B cell (primary cell): ENCODE measurements around the gene AOPEP. TPM values are rescaled to one million over a fixed set of nuclear protein-coding genes. Genes with fewer than 3 reads are reported as not detected.
A peak's percentile ranks its signal among the peaks of the same experiment; 100 is the strongest.

Experiments used
- ATAC-seq: fragments of 200-7000 bp; cut with Tn5 transposase; one replicate; pipeline ENCODE4 v1.10.0; 2021; ENCODE audit warnings: low read depth, mild to moderate bottlenecking, moderate number of reproducible peaks, moderate library complexity
- CTCF ChIA-PET: fragments of 350-600 bp; sonication (Branson Sonifier 250); formaldehyde crosslinking; loops from one replicate; lab custom pipeline; 2021; ENCODE audit warnings: antibody characterized with exemption, inconsistent platforms; lab: Charles Lee
- POLR2A ChIA-PET: fragments of 350-600 bp; sonication (Branson Sonifier 250); formaldehyde crosslinking; loops from one replicate; lab custom pipeline; 2021; ENCODE audit warnings: antibody characterized with exemption; lab: Charles Lee
- DNase-seq: peaks from one replicate; pipeline ENCODE4 v3.0.0; 2013
- H2AFZ ChIP-seq: 2 replicates; pipeline ENCODE4 v1.6.1; 2012; ENCODE audit warnings: mild to moderate bottlenecking, low read depth, low read length; ENCODE audit not compliant: insufficient read depth, poor library complexity, severe bottlenecking
- H3K27ac ChIP-seq, 2 donors: 1 replicate in 1 of 2; 2 replicates in 1 of 2; pipeline ENCODE4 v1.5.1; 2012 to 2013; ENCODE audit warnings: low read length in 2 of 2, mild to moderate bottlenecking in 2 of 2, moderate library complexity in 1 of 2
- H3K27me3 ChIP-seq, 4 experiments: fragments of 200-600 bp in 1 of 4; sonication (generic) in 1 of 4; replicated peaks in 1 of 4; 1 replicate in 2 of 4; 2 replicates in 2 of 4; pipeline versions ENCODE4 v1.6.1 to v1.7.0; 2013 to 2016; ENCODE audit warnings: low read length in 3 of 4, mild to moderate bottlenecking in 2 of 4, mixed read lengths in 1 of 4, moderate library complexity in 1 of 4; ENCODE audit not compliant: insufficient read depth in 4 of 4, control insufficient read depth in 3 of 4; ENCODE audit errors: control extremely low read depth in 1 of 4
- H3K36me3 ChIP-seq, 2 experiments: replicated peaks in 1 of 2; 1 replicate in 1 of 2; 2 replicates in 1 of 2; pipeline versions ENCODE4 v1.6.1 to v1.7.1; 2013; ENCODE audit warnings: low read length in 1 of 2; ENCODE audit not compliant: insufficient read depth in 2 of 2, control insufficient read depth in 1 of 2; ENCODE audit errors: control extremely low read depth in 1 of 2, extremely low read depth in 1 of 2
- H3K4me1 ChIP-seq, 2 donors: fragments of 200-600 bp in 1 of 2; sonication (generic) in 1 of 2; 1 replicate in 1 of 2; 2 replicates in 1 of 2; pipeline versions ENCODE4 v1.5.1 to v1.6.1; 2013 to 2017; ENCODE audit warnings: low read length in 2 of 2; ENCODE audit not compliant: control insufficient read depth in 2 of 2, insufficient read depth in 2 of 2
- H3K4me2 ChIP-seq: replicated peaks from 2 replicates; pipeline ENCODE3; 2012; ENCODE audit warnings: mild to moderate bottlenecking, low read depth, low read length; ENCODE audit not compliant: poor library complexity, severe bottlenecking
- H3K4me3 ChIP-seq, 5 experiments: fragments of 200-600 bp in 1 of 5; sonication (generic) in 1 of 5; 1 replicate in 3 of 5; 2 replicates in 2 of 5; pipeline versions ENCODE4 v1.5.1 to v1.7.0; 2011 to 2016; ENCODE audit warnings: low read length in 4 of 5, mild to moderate bottlenecking in 4 of 5, low read depth in 2 of 5, control low read depth in 1 of 5, moderate library complexity in 1 of 5; ENCODE audit not compliant: insufficient read depth in 1 of 5; ENCODE audit errors: control extremely low read depth in 1 of 5, extremely low read depth in 1 of 5
- H3K79me2 ChIP-seq: fragments of 200-600 bp; sonication (generic); one replicate; pipeline ENCODE4 v1.6.0; 2016; ENCODE audit warnings: low read length; ENCODE audit not compliant: control insufficient read depth, insufficient read depth
- H3K9ac ChIP-seq: fragments of 200-600 bp; sonication (generic); 2 replicates; pipeline ENCODE4 v1.6.1; 2017; ENCODE audit warnings: mild to moderate bottlenecking, low read length, moderate library complexity
- H3K9me3 ChIP-seq, 3 donors: one replicate each; pipeline versions ENCODE4 v1.6.1 to v1.7.1; 2013; ENCODE audit warnings: low read length in 2 of 3; ENCODE audit not compliant: control insufficient read depth in 2 of 3, insufficient read depth in 1 of 3; ENCODE audit errors: control extremely low read depth in 1 of 3
- H4K20me1 ChIP-seq: 2 replicates; pipeline ENCODE4 v1.6.0; 2012; ENCODE audit warnings: mild to moderate bottlenecking, low read length; ENCODE audit not compliant: insufficient read depth, control insufficient read depth, poor library complexity, severe bottlenecking
- H3K27ac Mint-ChIP-seq: one replicate; pipeline ENCODE4 v1.8.0; 2021; ENCODE audit warnings: mixed read lengths
- H3K27me3 Mint-ChIP-seq: one replicate; pipeline ENCODE4 v1.8.0; 2021; ENCODE audit warnings: mixed read lengths
- H3K4me1 Mint-ChIP-seq: one replicate; pipeline ENCODE4 v1.8.0; 2021; ENCODE audit warnings: mixed read lengths
- H3K4me3 Mint-ChIP-seq: one replicate; pipeline ENCODE4 v1.8.0; 2021; ENCODE audit warnings: mixed read lengths
- H3K9me3 Mint-ChIP-seq: one replicate; pipeline ENCODE4 v1.8.0; 2022; ENCODE audit warnings: mixed read lengths; ENCODE audit not compliant: insufficient read depth
- CTCF ChIP-seq: fragments of 200-600 bp; IDR thresholded peaks from one replicate; pipeline ENCODE4 v1.8.0; 2022; ENCODE audit warnings: antibody characterized with exemption, mild to moderate bottlenecking
- EZH2 ChIP-seq: IDR thresholded peaks from 2 replicates; pipeline ENCODE4 v1.6.1; 2012; ENCODE audit warnings: borderline replicate concordance, low read depth, mild to moderate bottlenecking, moderate library complexity, low read length; ENCODE audit not compliant: insufficient read depth, poor library complexity, severe bottlenecking
- WGBS: methylation state at CpG from one replicate; pipeline ENCODE4 v1.1.5; 2013; ENCODE audit warnings: missing lambda C conversion rate; ENCODE audit not compliant: insufficient coverage; 5-methylcytosine and 5-hydroxymethylcytosine counted together
- intact Hi-C: fragments of 100-400 bp; cut with micrococcal nuclease; formaldehyde crosslinking; loops from one replicate; pipeline ENCODE4 v1.10.0; 2022
- polyA plus RNA-seq: library from polyadenylated mRNA; depleted of rRNA; stranded (reverse); fragments of >200 nt; gene quantifications from 2 replicates; pipeline ENCODE4 v1.2.3, GENCODE V29; 2012
- small RNA-seq: library from RNA; depleted of rRNA; stranded (forward); fragments of <200 nt; gene quantifications from one replicate; pipeline ENCODE3, GENCODE V24; 2012; ENCODE audit warnings: low replicate concordance, low read depth; ENCODE audit not compliant: insufficient read length
- total RNA-seq, 2 donors: library from RNA; stranded (reverse); fragments of 120-200 nt in 1 of 2; gene quantifications; 1 replicate in 1 of 2; 2 replicates in 1 of 2; pipeline versions ENCODE4 v1.2.3 to v1.2.4, GENCODE V29; 2013 to 2022

The AOPEP gene
- total and polyA plus RNA-seq, 2 donors (not counting 1 experiment from before 2014, with no cell fraction given) = 5.1 to 35.8 TPM

GRCh38 chr9:95134457-95134881, 408.0 kb downstream of the AOPEP start:
- CTCF ChIA-PET = interaction anchor here (0.7 to 9.4 kb wide), 4 partner anchors 9 to 464 kb away, joined by 3 to 86 read pairs (median 9); no protein-coding TSS in a partner anchor
- H3K4me2 ChIP-seq = no peak overlapping the region

GRCh38 chr9:95135756-95136155, 409.3 kb downstream of the AOPEP start:
- 98% methylated on average over 8 of the region's 10 CpGs for WGBS
- Histone ChIP-seq H3K79me2 (no peaks in the 10 kb centered on the region), H3K36me3 (no peaks in the 10 kb centered on the region), H2AFZ (no peak overlapping the region), H3K9me3 (peaks cover 0 to 2% (median 0%) of the 10 kb centered on the region in 3 donors), H3K27ac (no peak overlapping the region), H3K27me3 (no peaks in the 10 kb centered on the region), H3K4me3 (no peak overlapping the region), H4K20me1 (no peaks in the 10 kb centered on the region), H3K4me2 (no peak overlapping the region), H3K9ac (no peak overlapping the region), H3K4me1 (no peaks in the 10 kb centered on the region)
- Mint-ChIP-seq H3K4me1 (no peaks in the 10 kb centered on the region), H3K9me3 (no peaks in the 10 kb centered on the region), H3K4me3 (no peak overlapping the region), H3K27ac (no peak overlapping the region), H3K27me3 (no peaks in the 10 kb centered on the region)
- CTCF ChIA-PET = no interaction called here
- TF ChIP-seq CTCF = no peak
- no peak for TF ChIP-seq EZH2
- ATAC-seq (no peak), DNase-seq (no peak)
- POLR2A ChIA-PET = no interaction called here
- intact Hi-C loops = no loop called here

More at GRCh38 chr9:95134457-95134881, 408.0 kb downstream of the AOPEP start:
- Mint-ChIP-seq H3K9me3 (no peaks in the 10 kb centered on the region), H3K27ac (no peak overlapping the region), H3K27me3 (no peaks in the 10 kb centered on the region), H3K4me3 (no peak overlapping the region), H3K4me1 (no peaks in the 10 kb centered on the region)
- Histone ChIP-seq H3K4me3 (no peak overlapping the region), H3K9ac (no peak overlapping the region), H3K27ac (no peak overlapping the region), H3K79me2 (no peaks in the 10 kb centered on the region), H3K36me3 (no peaks in the 10 kb centered on the region), H3K27me3 (no peaks in the 10 kb centered on the region), H3K4me1 (no peaks in the 10 kb centered on the region), H4K20me1 (no peaks in the 10 kb centered on the region), H3K9me3 (peaks cover 0 to 2% (median 0%) of the 10 kb centered on the region in 3 donors), H2AFZ (no peak overlapping the region)
- 96% methylated on average over 7 of the region's 9 CpGs for WGBS
- TF ChIP-seq CTCF (no peak), EZH2 (no peak)
- no peak for DNase-seq
- POLR2A ChIA-PET = no interaction called here
- intact Hi-C loops = loop anchor here (5.0 kb wide), 1 partner anchor 467 kb away; no protein-coding TSS in a partner anchor
- ATAC-seq = no peak

Small RNAs within 50 kb of the gene (small RNA-seq; reads per million reads assigned to genes)
- gene MIR2278 = not detected
- gene MIR23B = 10.4 reads per million, percentile 84 among the genes with 10 or more reads in this experiment
- 72.1 reads per million, percentile 94 among the genes with 10 or more reads in this experiment for gene MIR27B
- gene MIR3074 = not detected
- gene MIR6081 = not detected

Other genes starting within 250 kb of the AOPEP start
- gene PCAT7, start 171.6 kb upstream of the AOPEP start, total RNA-seq = not detected in 2 replicates
- gene PCAT7, start 171.6 kb upstream of the AOPEP start, polyA plus RNA-seq = not detected in 2 replicates
- not detected in 2 replicates for gene FBP2, start 132.9 kb upstream of the AOPEP start, total RNA-seq
- not detected in 2 replicates for gene FBP2, start 132.9 kb upstream of the AOPEP start, polyA plus RNA-seq
- 2.8 and 3.4 TPM in 2 replicates for gene FBP1, start 87.2 kb upstream of the AOPEP start, total RNA-seq
- 2.7 and 2.8 TPM in 2 replicates for gene FBP1, start 87.2 kb upstream of the AOPEP start, polyA plus RNA-seq